HPDE6-E6E7 (cell line): ENCODE results near the gene PLCG2.
"Not testable (repeated sequence)": the region's sequence is repeated elsewhere in the genome, so short reads cannot be mapped to it uniquely, and the experiment has no call there.

Experiments
- DNase-seq: peaks from one replicate; pipeline ENCODE4 v3.0.0; 2011; ENCODE audit warnings: missing footprints; ENCODE audit errors: extremely low spot score

The PLCG2 gene

DNA sequence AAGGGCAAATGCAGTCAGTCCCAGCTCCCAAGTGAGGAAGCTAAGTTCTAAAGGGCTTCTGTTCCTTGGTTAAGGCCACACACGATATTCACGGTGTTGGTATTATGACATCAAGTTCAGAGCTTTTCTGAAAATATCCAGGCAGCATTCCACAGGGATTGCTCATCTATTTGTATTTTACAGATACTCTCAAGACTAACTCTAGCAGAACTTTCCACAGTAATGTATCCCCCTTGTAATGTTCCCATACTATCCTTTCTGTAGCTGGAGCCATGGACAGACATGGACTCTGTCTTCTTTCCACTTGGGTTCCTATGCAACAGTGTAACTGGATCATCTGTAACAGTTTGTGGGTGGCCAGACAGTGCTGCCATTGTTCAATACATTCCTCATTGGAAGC, 218.6 kb downstream of the PLCG2 start:
- peak; percentile 25 for DNase-seq

DNA sequence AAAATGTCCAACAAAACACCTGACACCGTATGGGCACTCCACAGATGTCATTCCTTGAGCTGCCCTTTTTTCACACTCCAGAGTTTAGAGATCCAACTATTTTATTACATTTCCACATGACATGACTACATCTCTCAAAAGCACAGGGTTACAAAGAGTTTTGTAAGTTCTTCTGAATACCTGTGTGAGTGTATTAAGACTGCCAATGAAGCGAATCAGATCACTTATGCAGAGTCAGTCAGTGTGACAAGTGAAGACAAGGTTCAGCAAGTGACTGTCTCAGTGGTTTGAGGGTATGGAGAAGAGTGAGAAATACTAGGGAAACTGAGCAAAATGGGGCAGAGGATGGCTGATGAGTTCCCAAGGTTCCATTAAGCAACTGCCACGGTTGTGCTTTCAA, 223.7 kb downstream of the PLCG2 start:
- DNase-seq, result no peak

DNA sequence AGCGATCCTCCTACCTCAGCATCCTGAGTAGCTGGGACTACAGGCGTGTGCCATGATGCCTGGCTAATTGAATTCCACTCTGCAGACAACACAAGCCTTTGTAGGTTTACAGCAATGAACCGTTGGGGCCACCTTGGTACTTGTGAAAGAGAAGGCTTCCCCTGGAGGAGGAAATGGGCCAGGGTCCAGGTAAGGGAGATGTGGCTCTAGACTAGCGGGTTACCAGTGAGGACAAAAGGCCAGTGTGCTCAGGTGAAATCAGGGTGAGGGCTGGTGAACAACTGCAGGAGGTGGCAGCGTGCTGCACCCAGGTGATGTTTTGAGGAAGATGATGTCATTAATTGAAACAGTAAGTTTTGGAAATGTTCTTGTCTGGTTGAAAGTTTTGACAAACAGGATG, 225.5 kb downstream of the PLCG2 start:
- DNase-seq, result no peak

DNA sequence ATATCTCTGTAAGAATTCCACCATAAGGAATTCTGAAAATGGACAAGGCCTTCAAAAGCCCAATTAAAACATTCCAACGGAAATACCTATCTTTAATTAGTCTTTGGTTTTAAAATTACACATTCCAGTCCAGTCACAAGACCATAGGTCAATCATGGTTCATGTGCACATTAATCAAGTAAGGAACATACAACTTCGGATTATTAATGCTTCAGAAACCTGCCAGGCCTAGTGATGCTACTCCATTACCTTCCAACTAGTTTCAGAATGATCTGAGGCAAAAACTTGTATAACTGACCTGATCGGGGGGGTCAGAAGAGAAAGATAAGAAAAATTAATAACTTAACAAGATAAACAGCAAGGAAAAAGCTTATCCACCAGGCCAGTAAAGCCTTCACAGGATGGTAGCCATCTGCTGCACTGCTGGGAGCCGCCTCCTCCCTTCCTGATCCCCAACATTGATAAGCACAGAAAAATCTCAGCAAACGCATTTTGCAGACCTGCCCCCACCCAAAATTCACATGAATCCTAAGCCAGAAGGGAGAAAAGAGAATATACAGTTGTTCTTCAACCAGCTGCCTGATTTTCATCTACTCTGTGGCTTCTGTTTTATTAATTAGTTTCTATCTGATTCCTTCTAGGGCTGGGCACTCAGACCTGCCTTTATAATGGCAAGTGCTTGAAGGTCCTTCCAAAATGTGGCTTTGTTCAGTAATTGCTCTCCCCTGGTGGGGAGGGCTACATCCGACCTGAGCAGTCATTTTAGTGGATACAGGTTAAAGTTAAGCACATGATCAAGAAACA, 226.1 kb downstream of the PLCG2 start:
- DNase-seq, result no peak

DNA sequence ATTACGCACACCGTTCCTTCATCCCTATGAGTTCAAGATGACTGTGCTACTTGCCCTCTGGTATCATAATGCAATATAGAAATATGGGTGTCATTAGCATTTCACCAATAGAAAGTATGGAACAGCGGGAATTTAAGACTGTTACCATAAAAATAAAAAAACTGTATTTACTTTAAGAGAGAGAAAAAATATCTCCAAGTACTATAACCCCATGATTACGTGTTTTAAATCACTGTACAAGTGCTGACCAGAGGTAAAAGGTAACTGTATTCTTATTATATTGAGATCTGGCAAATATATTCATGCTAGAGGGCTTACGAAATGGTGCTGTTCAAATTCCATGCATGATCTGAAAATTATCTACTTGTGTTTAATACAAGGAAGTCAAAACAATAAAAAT, 226.9 kb downstream of the PLCG2 start:
- no peak for DNase-seq

DNA sequence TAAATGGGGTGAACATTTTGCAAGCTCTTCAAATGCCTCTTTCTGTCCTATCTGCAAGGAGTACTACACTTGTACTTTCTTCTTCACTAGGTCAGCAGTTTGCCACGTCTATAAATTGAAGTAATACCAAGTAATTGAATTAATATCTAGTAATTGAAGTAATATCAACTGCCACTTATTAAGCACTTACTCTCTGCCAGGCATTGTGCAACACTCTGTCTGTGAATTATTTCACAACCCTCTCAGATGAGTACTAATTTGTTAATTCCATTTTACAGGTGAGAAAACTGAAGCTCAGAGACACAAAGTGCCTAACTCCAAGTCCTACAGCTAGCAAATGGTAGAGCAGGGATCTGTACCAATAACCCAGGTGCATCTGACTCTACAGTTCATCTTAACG, 228.1 kb downstream of the PLCG2 start:
- no peak for DNase-seq

DNA sequence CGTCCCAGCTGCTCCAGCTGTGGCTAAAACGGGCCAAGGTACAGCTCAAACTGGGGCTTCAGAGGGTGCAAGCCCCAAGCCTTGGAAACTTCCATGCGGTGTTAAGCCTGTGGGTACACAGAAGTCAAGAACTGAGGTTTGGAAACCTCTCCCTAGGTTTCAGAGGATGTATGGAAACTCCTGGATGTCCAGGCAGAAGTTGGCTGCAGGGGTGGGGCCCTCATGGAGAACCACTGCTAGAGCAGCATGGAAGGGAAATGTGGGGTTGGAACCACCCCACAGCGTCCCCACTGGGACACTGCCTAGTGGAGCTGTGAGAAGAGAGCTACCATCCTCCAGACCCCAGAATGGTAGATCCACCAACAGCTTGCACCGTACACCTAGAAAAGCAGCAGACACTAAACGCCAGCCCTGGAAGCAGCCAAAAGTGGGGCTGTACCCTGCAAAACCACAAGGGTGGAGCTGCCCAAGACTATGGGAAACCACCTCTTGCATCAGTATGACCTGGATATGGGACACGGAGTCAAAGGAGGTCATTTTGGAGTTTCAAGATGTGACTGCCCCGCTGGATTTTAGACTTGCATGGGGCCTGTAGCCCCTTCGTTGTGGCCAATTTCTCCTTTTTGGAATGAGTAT, 230.0 kb downstream of the PLCG2 start:
- no peak for DNase-seq

DNA sequence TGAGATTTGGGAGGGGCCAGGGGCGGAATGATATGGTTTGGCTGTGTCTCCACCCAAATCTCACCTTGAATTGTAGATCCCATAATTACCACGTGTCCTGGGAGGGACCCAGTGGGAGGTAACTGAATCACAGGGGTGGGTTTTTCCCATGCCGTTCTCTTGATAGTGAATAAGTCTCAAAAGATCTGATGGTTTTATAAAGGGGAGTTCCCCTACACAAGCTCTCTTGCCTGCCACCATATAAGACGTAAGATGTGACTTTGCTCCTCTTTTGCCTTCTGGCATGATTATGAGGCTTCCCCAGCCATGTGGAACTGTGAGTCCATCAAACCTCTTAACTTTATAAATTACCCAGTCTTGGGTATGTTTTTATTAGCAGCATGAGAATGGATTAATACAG, 230.7 kb downstream of the PLCG2 start:
- DNase-seq, result not testable (repeated sequence)

DNA sequence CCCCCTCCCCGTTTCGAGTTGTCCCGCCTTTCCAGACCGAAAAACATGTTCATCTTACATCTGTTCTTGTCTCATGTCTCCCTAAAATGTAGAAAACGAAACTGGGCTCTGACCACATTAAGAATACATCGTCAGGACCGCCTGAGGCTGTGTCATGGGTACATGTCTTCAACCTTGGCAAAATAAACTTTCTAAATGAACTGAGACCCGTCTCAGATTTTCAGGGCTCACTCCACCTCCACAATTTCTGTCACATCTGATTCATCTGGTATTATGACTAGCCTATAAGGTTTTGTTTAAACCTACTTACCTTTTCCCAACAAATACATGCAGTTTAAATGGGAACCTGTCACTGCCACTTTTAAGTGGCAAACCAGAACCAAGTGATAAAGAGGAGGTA, 231.6 kb downstream of the PLCG2 start:
- DNase-seq, result no peak

DNA sequence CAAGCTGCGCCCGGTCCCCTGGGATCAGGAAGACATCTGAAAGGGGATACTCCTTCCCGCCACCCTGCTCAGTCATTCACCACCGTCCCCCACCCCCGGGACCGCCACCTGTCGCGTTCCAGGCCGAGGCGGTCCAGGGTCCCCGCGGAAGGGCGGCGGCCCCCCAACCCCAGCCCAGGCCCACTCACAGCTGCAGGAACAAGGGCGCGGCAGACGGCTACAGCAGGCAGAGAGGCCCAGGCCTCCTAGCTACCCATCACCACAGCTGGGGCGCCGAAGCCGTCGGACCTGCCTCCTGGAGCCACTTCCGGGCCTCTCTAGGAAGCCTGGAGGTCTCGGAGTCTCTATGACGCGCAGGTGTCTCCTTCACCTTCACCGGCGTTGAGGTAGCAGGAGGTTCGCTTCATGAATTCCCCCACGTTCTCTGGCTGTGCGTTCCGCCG, 232.1 kb downstream of the PLCG2 start, which contains the start of gene SDR42E1:
Gene SDR42E1 (minus strand): TSS at position 272 of the 443 bp plus-strand sequence. CDS start 10,612 bp downstream, outside the sequence.
- DNase-seq, result peak; percentile 90
